Transverse colon (tissue), 4 donors: ENCODE measurements around the gene ATP5MG. TPM values are rescaled to one million over a fixed set of nuclear protein-coding genes. Genes with fewer than 3 reads are reported as not detected.
"Not testable (repeated sequence)": the region's sequence is repeated elsewhere in the genome, so short reads cannot be mapped to it uniquely, and the experiment has no call there.

ENCODE experiments used
- DNase-seq: peaks from one replicate; pipeline ENCODE4 v3.0.0-alpha.2; 2019
- H3K27ac ChIP-seq, 4 donors: fragments of 200-600 bp; sonication (generic); 2 replicates each; pipeline ENCODE4 v1.5.1; 2016 to 2018; ENCODE audit warnings: inconsistent platforms in 4 of 4
- H3K27me3 ChIP-seq: fragments of 200-600 bp; sonication (generic); 2 replicates; pipeline ENCODE4 v1.5.1; 2017; ENCODE audit warnings: inconsistent platforms
- H3K36me3 ChIP-seq, 4 donors: fragments of 200-600 bp; sonication (generic); 2 replicates each; pipeline ENCODE4 v1.5.1; 2017 to 2019; ENCODE audit warnings: inconsistent platforms in 4 of 4
- H3K4me1 ChIP-seq, 4 donors: fragments of 200-600 bp; sonication (generic); 2 replicates each; pipeline ENCODE4 v1.5.1; 2017 to 2020; ENCODE audit warnings: inconsistent platforms in 4 of 4
- H3K4me3 ChIP-seq, 4 donors: fragments of 200-600 bp; sonication (generic); 1 replicate in 1 of 4; 2 replicates in 3 of 4; pipeline versions ENCODE4 v1.5.1 to v1.6.1; 2017 to 2019; ENCODE audit warnings: inconsistent platforms in 4 of 4
- H3K9me3 ChIP-seq, 2 donors: fragments of 200-600 bp; sonication (generic); 2 replicates each; pipeline ENCODE4 v1.5.1; 2017 to 2019; ENCODE audit warnings: inconsistent platforms in 2 of 2
- EP300 ChIP-seq: sonication (generic); formaldehyde crosslinking; IDR thresholded peaks from one replicate; pipeline ENCODE4 v1.6.1; 2017; ENCODE audit warnings: antibody characterized with exemption, low read depth
- POLR2A ChIP-seq: fragments of 450-650 bp; IDR thresholded peaks from one replicate; pipeline ENCODE4 v1.6.1; 2016; ENCODE audit warnings: antibody characterized with exemption, mild to moderate bottlenecking, moderate library complexity
- POLR2AphosphoS5 ChIP-seq, 3 donors: sonication (generic); formaldehyde crosslinking; IDR thresholded peaks; one replicate each; pipeline ENCODE4 v1.6.1; 2016; ENCODE audit warnings: antibody characterized with exemption in 3 of 3
- WGBS, 2 donors: methylation state at CpG; one replicate each; pipeline ENCODE4 v1.1.5; 2018; ENCODE audit warnings: low coverage in 1 of 2; 5-methylcytosine and 5-hydroxymethylcytosine counted together
- in situ Hi-C, 4 donors: fragments of 200-750 bp; cut with MboI; loops; one replicate each; pipeline versions ENCODE4 v1.15.0 to v1.15.1; 2017; ENCODE audit warnings: low sequenced_read_pairs in 3 of 4, low pct_ligation_motif_present in 1 of 4, low pct_unique_long_range_greater_than_20kb in 1 of 4
- intact Hi-C: fragments of 100-400 bp; cut with DNase I; formaldehyde crosslinking; loops from one replicate; pipeline ENCODE4 v1.15.1; 2023; ENCODE audit warnings: low total_unique reads
- total RNA-seq, 4 donors: library from RNA; depleted of rRNA; stranded (reverse); fragments of >200 nt; gene quantifications; one replicate each; pipeline ENCODE4 v1.1.0, GENCODE V29; 2016
- TF ChIP-seq, protein P1 (sequence below), 5 experiments: fragments of 200-600 bp in 3 of 5; fragments of 450-650 bp in 2 of 5; sonication (generic) in 3 of 5; IDR thresholded peaks; 1 replicate in 2 of 5; 2 replicates in 3 of 5; pipeline ENCODE4 v1.5.1; 2016 to 2017; ENCODE audit warnings: antibody characterized with exemption in 5 of 5, inconsistent platforms in 3 of 5, mild to moderate bottlenecking in 2 of 5, moderate library complexity in 1 of 5

ATP5MG gene
- total RNA-seq, 4 donors from 2014 or later = 3.8 to 74.2 (median 46.9) TPM

DNA sequence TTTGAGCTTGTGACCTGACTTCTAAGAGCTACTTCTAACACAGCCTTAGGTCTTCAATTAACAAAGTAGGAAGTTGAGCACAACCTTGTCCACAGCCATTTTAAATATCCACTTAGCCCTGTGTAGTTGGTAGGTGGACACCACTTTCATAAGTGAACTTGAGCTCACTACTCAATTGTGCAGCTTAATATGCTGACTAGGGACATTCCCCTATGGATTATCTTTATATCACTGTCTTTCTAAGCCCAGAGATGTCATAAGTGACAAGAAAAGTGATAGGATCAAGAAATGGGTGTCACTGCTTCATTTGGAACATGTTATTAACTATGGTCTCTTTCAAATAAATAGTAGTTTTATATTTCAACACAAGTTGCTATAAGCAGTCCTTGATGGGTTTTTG is 4.0 kb upstream of the ATP5MG start:
- Histone ChIP-seq H3K4me3 (no peak overlapping the region), H3K9me3 (no peaks in the 10 kb centered on the region), H3K27ac (no peak overlapping the region), H3K4me1 (peaks cover 0 to 11% (median 5%) of the 10 kb centered on the region in 4 donors), H3K27me3 (no peaks in the 10 kb centered on the region), H3K36me3 (peaks cover 0 to 41% (median 19%) of the 10 kb centered on the region in 4 donors)
- in situ Hi-C loops (loop anchor here in 1 of 4 donors (10.0 kb wide), 1 partner anchor 97 kb away; no protein-coding TSS in a partner anchor), intact Hi-C loops (no loop called here)
- no peak for DNase-seq
- TF ChIP-seq, protein P1, sequence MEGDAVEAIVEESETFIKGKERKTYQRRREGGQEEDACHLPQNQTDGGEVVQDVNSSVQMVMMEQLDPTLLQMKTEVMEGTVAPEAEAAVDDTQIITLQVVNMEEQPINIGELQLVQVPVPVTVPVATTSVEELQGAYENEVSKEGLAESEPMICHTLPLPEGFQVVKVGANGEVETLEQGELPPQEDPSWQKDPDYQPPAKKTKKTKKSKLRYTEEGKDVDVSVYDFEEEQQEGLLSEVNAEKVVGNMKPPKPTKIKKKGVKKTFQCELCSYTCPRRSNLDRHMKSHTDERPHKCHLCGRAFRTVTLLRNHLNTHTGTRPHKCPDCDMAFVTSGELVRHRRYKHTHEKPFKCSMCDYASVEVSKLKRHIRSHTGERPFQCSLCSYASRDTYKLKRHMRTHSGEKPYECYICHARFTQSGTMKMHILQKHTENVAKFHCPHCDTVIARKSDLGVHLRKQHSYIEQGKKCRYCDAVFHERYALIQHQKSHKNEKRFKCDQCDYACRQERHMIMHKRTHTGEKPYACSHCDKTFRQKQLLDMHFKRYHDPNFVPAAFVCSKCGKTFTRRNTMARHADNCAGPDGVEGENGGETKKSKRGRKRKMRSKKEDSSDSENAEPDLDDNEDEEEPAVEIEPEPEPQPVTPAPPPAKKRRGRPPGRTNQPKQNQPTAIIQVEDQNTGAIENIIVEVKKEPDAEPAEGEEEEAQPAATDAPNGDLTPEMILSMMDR (IDR thresholded peaks at IDR 0.05) = no peak
- TF ChIP-seq POLR2A (no peak), POLR2AphosphoS5 (IDR thresholded peaks at IDR 0.05) (no peak), EP300 (no peak)

DNA sequence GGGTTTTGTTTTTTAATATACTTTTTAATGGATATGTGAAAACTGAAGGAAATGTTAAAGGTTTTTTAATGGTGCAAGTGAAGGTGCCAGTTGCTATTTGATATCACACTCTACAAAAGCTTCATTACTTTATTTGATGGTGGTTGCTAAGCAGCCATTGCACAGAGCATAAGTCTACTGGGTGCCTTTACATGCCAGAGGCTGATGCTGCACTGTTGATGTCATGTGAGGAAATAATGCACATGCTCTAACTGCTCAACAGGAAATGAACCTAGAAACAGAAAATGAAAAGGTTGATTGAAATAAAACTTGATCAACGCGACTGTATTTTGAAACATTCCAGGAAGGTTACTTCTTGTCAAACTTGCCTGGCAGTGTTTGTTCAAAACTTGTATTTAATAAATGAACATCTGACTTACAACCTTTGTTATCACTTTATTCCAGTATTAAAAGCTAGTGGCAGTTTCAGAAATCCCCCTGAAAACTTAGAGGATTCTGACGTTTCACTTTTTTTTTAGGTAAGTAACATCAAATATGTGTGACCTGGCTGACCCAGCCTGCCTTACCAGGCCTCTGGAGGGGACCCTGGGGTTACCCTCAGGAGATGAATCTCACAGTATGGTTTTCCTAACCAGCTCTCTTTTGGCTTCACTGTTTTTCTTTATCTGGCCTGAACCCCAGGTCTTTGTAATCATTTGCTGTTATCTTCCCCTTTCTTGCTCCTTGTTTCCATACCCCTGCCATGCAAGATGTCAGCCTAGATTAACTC is 2.4 kb upstream of the ATP5MG start:
- intact Hi-C loops = no loop called here
- no peak for TF ChIP-seq EP300
- TF ChIP-seq POLR2A = no peak
- TF ChIP-seq, protein P1 (IDR thresholded peaks at IDR 0.05) = no peak
- TF ChIP-seq POLR2AphosphoS5 (IDR thresholded peaks at IDR 0.05) = no peak
- 44 to 47% methylated on average over 3 of the region's 3 CpGs for WGBS, 2 donors
- in situ Hi-C loops = loop anchor here in 1 of 4 donors (10.0 kb wide), 1 partner anchor 96 kb away; no protein-coding TSS in a partner anchor
- no peak overlapping the region for H3K4me3 ChIP-seq
- no peak for DNase-seq
- H3K9me3 ChIP-seq = no peaks in the 10 kb centered on the region
- H3K36me3 ChIP-seq = peaks cover 0 to 26% (median 12%) of the 10 kb centered on the region in 4 donors
- H3K4me1 ChIP-seq = peaks cover 12 to 24% (median 17%) of the 10 kb centered on the region in 4 donors
- peak overlapping the region in 2 of 4 donors; percentile 55 to 56 for H3K27ac ChIP-seq
- H3K27me3 ChIP-seq = no peaks in the 10 kb centered on the region

DNA sequence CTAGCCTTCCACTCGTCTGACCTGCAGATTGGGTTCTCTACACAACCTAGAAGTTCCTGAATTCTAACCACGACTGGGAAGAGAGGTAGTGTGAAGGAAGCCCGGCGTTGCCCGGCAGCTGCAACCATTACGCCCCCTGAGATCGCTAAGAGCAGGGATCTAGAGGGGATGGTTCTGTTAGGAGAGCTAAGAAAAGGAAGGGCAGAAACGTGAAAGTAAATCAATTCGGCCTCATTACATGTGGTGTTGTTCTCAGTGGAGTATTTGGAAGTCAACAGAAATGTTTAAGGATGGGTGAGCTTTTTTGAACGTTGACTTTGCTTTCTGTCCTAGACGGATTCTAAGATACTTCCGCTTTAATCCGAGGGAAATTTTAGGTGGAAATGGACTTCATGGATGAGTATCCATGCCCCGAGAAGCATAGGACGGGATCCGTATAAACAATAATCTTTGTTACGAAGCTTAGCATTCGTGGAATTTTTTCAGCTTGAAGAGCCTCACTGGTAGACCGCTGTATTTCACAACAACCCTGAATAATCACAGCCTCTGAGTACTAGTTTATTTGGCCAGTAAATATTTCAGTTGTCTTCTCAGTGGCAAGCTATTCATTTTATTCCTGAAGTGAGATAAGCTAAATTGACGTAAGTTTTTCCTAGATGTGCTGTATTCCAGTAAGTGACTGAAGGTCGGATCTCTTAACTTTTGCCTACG is 629 bp downstream of the ATP5MG start:
- in situ Hi-C loops = no loop called here
- H3K27me3 ChIP-seq = no peaks in the 10 kb centered on the region
- intact Hi-C loops = loop anchor here (2.0 to 5.0 kb wide), 2 partner anchors 35 to 87 kb away; partner anchors contain the start of gene KMT2A
- peak overlapping the region; percentile 69 to 79 (median 72) for H3K4me3 ChIP-seq
- peak overlapping the region; percentile 82 to 95 (median 89) for H3K27ac ChIP-seq
- DNase-seq = no peak
- peaks cover 0 to 2% (median under 1%) of the 10 kb centered on the region in 4 donors for H3K36me3 ChIP-seq
- H3K9me3 ChIP-seq = no peaks in the 10 kb centered on the region
- WGBS, 2 donors = 1% methylated on average over 14 to 22 of the region's 22 CpGs
- TF ChIP-seq POLR2A (no peak), EP300 (no peak), POLR2AphosphoS5 (IDR thresholded peaks at IDR 0.05) (no peak)
- TF ChIP-seq, protein P1 (IDR thresholded peaks at IDR 0.05) = no peak
- peaks cover 13 to 32% (median 18%) of the 10 kb centered on the region in 4 donors for H3K4me1 ChIP-seq

DNA sequence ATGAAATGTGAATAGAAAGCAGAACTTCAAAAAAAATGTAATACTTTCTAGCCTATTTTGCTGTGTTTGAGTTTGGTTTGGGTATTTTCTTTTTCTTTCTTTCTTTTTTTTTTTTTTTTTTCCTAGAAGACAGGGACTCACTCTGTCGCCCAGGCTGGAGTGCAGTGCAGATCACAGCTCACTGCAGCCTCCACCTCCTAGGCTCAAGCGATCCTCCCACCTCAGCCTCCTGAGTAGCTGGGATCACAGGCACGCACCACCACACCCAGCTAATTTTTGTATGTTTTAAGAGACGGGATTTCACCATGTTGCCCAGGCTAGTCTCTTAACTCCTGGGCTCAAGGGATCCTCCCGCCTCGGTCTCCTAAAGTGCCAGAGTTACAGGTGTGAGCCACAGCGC is 1.2 kb downstream of the ATP5MG start:
- WGBS, 2 donors = 41 to 66% methylated on average over 4 to 7 of the region's 7 CpGs
- H3K27me3 ChIP-seq, in situ Hi-C loops, H3K9me3 ChIP-seq, H3K36me3 ChIP-seq, DNase-seq: not testable (repeated sequence)
- intact Hi-C loops = loop anchor here (5.0 kb wide), 1 partner anchor 35 kb away; the partner anchor contains the start of gene KMT2A
- peak overlapping the region in 3 of 4 donors; percentile 69 to 79 (median 69) for H3K4me3 ChIP-seq
- peak overlapping the region; percentile 82 to 95 (median 89) for H3K27ac ChIP-seq
- peaks cover 13 to 32% (median 18%) of the 10 kb centered on the region in 4 donors for H3K4me1 ChIP-seq
